Left renal cortex interstitium (tissue), 4 donors: Measurements from ENCODE around the gene ENSA. TPM values are rescaled to one million over a fixed set of nuclear protein-coding genes. Genes with fewer than 3 reads are reported as not detected.
"Not testable (repeated sequence)": the region's sequence is repeated elsewhere in the genome, so short reads cannot be mapped to it uniquely, and the experiment has no call there.

Source experiments
- DNase-seq, 4 donors: peaks; one replicate each; pipeline ENCODE4 v3.0.0-alpha.2; 2013; ENCODE audit warnings: low read depth in 4 of 4, low spot score in 2 of 4, missing footprints in 1 of 4
- polyA plus RNA-seq, 4 donors: library from polyadenylated mRNA; unstranded; fragments of 120-200 nt; gene quantifications; one replicate each; pipeline ENCODE4 v1.2.1, GENCODE V29; 2013; ENCODE audit not compliant: insufficient read length in 4 of 4

Gene ENSA
- polyA plus RNA-seq, 4 donors: 213 to 231 (median 221) TPM

GRCh38 chr1:150622303-150622975 is 7.0 kb downstream of the ENSA start:
- no peak for DNase-seq

DNA sequence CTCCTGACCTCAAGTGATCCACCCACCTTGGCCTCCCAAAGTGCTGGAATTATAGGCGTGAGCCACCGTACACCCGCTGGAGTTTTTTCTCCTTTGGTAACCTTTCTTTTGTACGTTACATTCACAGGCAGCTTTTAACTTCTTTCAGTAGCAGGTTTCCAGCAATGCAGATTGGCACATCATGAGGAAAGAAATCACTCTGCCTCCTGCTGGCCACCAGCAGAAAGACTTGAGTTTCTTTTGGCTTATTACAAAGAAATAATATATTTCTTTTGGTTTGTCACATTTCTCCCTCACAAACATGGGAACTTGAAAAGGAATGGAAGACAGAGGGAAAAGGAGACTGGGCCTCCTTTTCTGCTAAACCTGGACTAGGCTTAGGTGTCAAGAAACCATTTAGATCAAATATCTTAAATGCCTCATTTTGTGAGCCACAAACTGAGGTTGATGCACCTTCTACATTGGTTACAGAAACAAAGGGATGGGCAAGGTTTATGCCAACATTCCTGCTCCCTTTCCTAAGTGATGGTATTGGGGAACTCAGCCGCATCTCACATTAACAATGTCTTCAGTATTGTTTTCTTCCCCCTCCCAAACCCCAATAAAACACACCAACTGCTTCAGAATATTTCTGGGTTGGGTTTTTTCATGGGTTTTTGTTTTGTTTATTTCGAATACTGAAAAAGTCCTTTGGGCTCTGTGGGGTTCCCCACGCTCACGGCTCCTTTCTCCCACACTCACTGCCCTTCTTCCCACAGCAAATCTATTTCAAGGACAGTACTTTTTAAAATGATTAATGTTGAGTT is 7.7 kb downstream of the ENSA start:
- DNase-seq: peak in 1 of 4 donors; percentile 29

- DNase-seq: no peak
These were observed 8.5 kb downstream of the ENSA start for GRCh38 chr1:150620919-150621318.

DNA sequence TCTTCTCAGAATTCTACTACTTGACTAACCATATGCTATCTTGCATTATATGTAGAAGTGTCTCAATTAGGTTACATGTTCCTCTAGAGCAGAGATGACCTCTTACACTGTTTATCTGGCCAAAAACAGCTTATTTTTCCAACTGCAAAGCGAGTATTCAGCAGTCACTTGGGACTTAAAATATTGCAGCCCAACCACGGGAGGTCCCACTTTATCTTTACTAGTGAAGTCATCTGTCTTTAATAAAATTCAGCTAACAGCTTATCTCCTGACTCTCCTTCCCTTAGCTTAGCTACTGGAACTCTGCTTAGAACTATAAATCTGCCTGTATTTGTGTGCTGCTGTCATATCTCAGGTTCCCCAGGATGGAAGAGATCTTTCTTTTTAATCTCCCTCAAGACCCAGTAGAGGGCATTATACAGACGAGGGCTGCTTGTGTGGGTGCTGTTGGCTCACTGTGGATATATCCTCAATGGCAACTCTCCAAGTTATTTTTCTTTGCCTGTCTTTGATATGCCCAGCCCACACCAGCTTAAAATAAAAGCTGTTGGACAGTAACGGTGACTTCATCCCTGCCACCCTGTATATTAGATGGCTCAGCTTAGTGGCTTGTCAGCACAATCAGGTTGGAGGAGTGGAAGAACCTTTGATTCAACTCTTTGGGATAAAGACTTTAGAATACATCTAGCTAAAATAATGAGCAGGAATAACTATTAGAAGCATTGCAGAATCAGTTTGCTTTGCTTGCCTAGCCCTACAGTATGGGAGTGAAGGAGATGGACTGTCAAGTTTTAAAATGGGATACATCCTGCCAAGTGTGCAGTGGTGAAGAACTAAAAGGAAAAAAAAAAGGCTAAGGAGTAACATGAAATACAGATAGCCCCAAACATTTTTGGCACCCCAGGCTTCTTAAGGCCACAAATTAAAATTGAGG is 9.6 kb downstream of the ENSA start:
- no peak for DNase-seq

- no peak for DNase-seq
These were observed 13.8 kb downstream of the ENSA start for GRCh38 chr1:150615346-150616201.

- no peak for DNase-seq
These were observed 16.1 kb downstream of the ENSA start for GRCh38 chr1:150613061-150613920.

DNA sequence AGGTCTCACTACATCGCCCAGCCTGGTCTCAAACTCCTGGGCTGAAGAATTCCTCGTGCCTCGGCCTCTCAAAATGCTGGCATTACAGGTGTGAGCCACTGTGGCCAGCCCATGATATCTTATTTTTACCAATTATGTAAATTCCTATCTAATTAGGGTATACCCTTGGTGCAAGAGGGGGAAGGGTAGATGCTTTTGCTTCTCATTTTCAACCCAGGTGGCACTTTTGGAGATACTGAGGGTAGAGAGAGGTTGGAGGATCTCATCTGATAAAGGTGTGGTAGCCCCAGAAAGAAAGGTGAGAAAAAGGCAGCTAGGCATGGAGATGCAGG is 17.4 kb downstream of the ENSA start:
- DNase-seq: no peak

DNA sequence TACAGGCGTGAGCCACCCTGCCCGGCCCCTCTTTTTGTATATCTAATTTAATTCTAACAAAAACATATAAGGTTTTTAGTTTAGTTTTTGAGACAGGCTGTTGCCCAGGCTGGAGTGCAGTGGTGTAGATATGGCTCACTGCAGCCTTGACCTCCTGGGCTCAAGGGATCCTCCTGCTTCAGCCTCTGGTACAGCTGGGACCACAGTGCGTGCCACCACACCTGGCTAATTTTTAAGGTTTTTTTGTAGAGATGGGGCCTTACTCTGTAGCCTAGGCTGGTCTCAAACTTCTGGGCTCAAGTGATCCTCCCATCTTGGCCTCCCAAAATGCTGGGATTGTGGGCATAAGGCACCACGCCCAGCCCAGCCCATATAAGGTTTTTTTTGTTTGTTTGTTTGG is 18.8 kb downstream of the ENSA start:
- no peak for DNase-seq

- DNase-seq: no peak
These were observed 19.7 kb downstream of the ENSA start for GRCh38 chr1:150609732-150610131.

DNA sequence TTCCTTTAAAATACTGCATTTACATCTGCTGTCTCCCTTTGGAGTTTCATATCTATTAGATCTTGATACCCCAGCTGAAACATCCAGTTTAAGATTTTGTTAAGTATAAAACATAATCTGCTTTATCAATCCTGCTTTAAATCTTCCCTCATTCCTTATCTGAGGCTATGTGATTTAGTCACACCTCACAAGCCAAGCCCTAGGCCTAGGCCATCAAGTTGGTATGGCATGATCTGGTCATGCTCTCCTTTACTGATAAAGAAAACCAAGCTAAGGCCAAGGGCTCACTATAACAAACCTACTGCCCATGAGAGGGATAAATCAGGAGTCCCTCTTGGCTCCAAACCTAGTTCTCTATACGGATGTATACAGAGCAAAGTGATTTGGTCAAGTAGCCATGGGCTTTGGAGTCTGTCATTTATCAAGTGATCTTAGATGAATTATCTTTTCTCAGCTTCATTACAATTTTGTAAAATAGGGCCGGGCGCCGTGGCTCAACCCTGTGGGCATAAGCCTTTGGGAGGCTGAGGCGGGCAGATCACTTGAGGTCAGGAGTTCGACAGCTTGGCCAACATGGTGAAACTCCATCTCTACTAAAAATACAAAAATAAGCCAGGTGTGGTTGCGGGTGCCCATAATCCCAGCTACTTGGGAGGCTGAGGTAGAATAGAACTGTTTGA is 22.8 kb downstream of the ENSA start:
- DNase-seq: no peak

- not testable (repeated sequence) for DNase-seq
These were observed 24.0 kb downstream of the ENSA start for GRCh38 chr1:150605451-150605731.

DNA sequence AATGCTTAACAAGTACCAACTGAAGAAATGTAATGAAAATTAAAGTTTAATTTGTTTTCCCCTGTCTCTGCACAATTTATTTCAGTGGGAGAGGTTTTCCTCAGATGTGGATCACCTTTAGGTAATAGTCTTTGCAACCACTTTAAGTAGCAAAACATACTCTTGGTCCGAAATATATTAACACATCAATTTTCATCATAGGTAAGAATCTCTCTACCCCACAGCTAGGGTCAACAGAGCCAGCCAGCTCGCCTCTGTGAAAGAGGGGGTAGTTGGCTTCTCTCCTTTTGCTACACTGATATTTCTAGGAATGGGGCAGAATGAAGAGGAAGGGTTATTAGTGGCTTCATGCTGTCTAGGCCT is 25.2 kb downstream of the ENSA start:
- no peak for DNase-seq

GRCh38 chr1:150603711-150604110 is 25.7 kb downstream of the ENSA start:
- DNase-seq: no peak

DNA sequence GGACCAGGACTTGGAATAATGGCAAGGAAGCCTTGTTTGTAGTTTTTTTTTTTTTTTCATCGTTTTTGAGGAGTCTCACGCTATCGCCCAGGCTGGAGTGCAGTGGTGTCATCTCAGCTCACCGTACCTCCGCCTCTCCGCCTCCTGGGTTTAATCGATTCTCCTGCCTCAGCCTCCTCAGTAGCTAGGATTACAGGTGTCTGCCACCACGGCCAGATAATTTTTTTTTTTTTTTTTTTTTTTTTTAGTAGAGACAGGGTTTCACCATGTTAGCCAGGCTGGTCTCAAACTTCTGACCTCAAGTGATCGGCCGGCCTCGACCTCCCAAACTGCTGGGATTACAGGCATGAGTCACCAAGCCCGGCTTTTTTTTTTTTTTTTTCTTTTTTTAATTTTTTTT is 27.0 kb downstream of the ENSA start:
- DNase-seq: not testable (repeated sequence)

GRCh38 chr1:150601540-150601939 is 27.9 kb downstream of the ENSA start:
- DNase-seq: no peak

GRCh38 chr1:150598346-150598745 is 31.1 kb downstream of the ENSA start:
- DNase-seq: not testable (repeated sequence)

- no peak for DNase-seq
These were observed 32.4 kb downstream of the ENSA start for GRCh38 chr1:150596976-150597375.

- DNase-seq: no peak
These were observed 33.1 kb downstream of the ENSA start for GRCh38 chr1:150596095-150596892.
